GM06990 (cell line): ENCODE data around the gene RERE.

Experiments used
- DNase-seq: peaks from one replicate; pipeline ENCODE4 v3.0.0-alpha.2; 2011; ENCODE audit not compliant: insufficient read length; ENCODE audit errors: extremely low read depth
- H3K27me3 ChIP-seq: replicated peaks from 2 replicates; pipeline ENCODE4 v1.6.0; 2011; ENCODE audit warnings: low read length; ENCODE audit not compliant: control insufficient read depth, insufficient read depth
- H3K36me3 ChIP-seq: 2 replicates; pipeline ENCODE4 v1.5.1; 2011; ENCODE audit warnings: low read length; ENCODE audit not compliant: control insufficient read depth, insufficient read depth
- H3K4me3 ChIP-seq: replicated peaks from 2 replicates; pipeline ENCODE4 v1.5.1; 2011; ENCODE audit warnings: low read depth, mild to moderate bottlenecking, control low read depth, low read length
- TF ChIP-seq, protein P1 (sequence below): IDR thresholded peaks from 2 replicates; pipeline ENCODE4 v1.5.1; 2011; ENCODE audit warnings: low read length, control low read depth, mild to moderate bottlenecking, inconsistent platforms; ENCODE audit not compliant: insufficient read depth, poor library complexity, severe bottlenecking

The RERE gene

DNA sequence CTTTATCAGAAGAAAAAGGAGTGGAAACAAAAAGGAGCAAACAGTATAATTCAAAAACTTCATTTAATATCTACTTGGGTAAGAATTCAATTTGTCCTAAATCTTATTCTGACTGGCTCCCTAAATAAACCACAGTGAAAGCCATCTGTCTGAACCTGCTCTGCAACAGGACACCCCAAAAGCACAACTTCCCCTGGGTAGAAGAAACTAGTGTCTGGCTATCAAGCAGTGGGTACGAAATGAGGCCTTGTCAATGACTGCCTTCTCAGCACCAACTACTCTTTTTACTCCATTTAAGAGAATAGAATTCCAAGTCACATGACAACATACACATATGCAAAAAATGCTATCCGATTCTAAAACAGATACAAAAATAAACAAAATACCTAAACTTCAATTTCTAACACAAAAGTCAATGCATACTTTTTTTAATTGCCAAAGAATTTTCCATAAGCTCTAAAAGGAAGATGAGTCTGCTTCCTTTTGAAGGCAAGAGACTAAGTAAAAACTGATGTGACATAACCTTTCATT is 292.7 kb downstream of the RERE start:
- TF ChIP-seq, protein P1, sequence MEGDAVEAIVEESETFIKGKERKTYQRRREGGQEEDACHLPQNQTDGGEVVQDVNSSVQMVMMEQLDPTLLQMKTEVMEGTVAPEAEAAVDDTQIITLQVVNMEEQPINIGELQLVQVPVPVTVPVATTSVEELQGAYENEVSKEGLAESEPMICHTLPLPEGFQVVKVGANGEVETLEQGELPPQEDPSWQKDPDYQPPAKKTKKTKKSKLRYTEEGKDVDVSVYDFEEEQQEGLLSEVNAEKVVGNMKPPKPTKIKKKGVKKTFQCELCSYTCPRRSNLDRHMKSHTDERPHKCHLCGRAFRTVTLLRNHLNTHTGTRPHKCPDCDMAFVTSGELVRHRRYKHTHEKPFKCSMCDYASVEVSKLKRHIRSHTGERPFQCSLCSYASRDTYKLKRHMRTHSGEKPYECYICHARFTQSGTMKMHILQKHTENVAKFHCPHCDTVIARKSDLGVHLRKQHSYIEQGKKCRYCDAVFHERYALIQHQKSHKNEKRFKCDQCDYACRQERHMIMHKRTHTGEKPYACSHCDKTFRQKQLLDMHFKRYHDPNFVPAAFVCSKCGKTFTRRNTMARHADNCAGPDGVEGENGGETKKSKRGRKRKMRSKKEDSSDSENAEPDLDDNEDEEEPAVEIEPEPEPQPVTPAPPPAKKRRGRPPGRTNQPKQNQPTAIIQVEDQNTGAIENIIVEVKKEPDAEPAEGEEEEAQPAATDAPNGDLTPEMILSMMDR, result no peak
- peak overlapping the region; percentile 49 for H3K4me3 ChIP-seq
- H3K36me3 ChIP-seq, result no peaks in the 10 kb centered on the region
- DNase-seq, result no peak
- H3K27me3 ChIP-seq, result no peaks in the 10 kb centered on the region

DNA sequence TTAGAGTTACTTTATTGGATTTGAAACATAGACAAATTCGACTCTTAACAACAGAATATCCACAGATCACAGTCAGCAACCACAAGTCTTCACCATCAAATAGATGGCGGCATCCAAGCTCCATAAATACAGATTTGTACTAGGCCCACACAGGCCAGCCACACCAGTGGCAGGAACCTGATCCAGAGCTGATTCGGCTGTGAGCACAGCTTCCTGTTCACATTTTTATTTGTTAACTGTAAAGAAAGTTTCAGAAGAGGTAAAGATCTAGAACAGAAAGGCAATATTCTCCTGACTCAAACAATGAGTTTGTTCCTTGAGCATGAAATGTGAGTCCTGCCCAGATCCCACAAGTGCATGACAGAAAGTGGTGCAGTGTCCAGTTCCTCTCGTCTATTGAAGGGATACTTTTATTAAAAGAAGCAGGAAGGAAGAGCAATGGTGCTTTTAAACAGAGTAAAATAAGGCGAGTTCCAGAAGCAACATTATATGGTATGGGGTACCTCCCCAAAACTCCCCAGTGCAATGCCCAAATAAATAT is 293.7 kb downstream of the RERE start:
- DNase-seq, result no peak
- no peaks in the 10 kb centered on the region for H3K36me3 ChIP-seq
- H3K27me3 ChIP-seq, result no peaks in the 10 kb centered on the region
- no peak overlapping the region for H3K4me3 ChIP-seq
- TF ChIP-seq, protein P1, result no peak

DNA sequence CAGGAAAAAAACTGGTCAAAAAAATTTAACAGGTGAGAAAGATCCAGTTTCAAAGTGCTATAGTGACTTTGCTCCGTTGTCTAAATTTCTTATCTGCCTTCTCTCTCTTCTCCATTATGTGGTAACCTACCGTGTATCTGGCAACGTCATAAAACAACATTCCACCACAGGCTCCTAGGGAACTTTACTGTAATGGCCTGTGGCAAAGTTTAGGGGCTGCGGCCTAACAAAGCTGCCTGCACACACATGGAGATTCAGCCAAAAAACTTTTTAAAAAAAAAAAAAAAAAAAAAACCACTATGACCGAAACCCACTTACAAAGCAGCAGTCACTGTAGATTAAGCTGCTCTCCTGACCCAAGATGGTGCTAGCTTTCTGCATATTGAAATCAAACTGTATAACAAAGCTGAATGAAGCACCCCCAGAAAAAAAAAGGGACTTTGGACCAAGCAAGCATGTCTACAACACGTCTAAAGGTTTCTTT is 296.9 kb downstream of the RERE start:
- TF ChIP-seq, protein P1, result no peak
- no peaks in the 10 kb centered on the region for H3K36me3 ChIP-seq
- no peak overlapping the region for H3K4me3 ChIP-seq
- H3K27me3 ChIP-seq, result no peaks in the 10 kb centered on the region
- no peak for DNase-seq

DNA sequence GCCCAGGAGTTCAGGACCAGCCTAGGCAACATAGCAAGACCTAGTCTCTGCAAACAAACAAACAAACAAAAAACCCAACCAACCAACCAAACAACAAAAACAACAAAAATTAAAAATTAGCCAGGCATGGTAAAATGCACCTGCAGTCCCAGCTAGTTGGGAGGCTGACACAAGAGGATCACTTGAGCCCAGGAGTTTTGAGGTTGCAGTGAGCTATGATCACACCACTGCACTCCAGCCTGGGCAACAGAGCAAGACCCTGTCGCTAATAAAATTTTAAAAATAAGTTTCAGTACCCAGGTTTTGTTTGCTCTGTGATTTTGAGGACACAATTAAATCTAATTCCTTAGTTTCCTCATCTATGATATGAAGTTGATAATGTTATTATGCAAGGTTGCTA is 298.3 kb downstream of the RERE start:
- Histone ChIP-seq H3K36me3 (no peaks in the 10 kb centered on the region), H3K4me3 (no peak overlapping the region), H3K27me3 (no peaks in the 10 kb centered on the region)
- TF ChIP-seq, protein P1, result no peak
- no peak for DNase-seq

- Histone ChIP-seq H3K27me3 (no peaks in the 10 kb centered on the region), H3K4me3 (no peak overlapping the region), H3K36me3 (no peaks in the 10 kb centered on the region)
- TF ChIP-seq, protein P1, result no peak
- DNase-seq, result no peak
Measured at GRCh38 chr1:8518490-8518801, 299.0 kb downstream of the RERE start.
